Loucy (cell line): ENCODE data around the gene ATRIP.
"Not testable (repeated sequence)": the region's sequence is repeated elsewhere in the genome, so short reads cannot be mapped to it uniquely, and the experiment has no call there.

ENCODE experiments used
- EZH2phosphoT487 ChIP-seq: fragments of 200-600 bp; IDR thresholded peaks from 2 replicates; pipeline ENCODE4 v1.6.1; 2018; ENCODE audit warnings: antibody characterized with exemption, mild to moderate bottlenecking, moderate library complexity, borderline replicate concordance
- TF ChIP-seq, protein P1 (sequence below): fragments of 200-600 bp; sonication (generic); conservative IDR thresholded peaks from 2 replicates; pipeline ENCODE4 v1.5.1; 2014; ENCODE audit warnings: mild to moderate bottlenecking, antibody characterized with exemption, low read length

- TF ChIP-seq, protein P1, sequence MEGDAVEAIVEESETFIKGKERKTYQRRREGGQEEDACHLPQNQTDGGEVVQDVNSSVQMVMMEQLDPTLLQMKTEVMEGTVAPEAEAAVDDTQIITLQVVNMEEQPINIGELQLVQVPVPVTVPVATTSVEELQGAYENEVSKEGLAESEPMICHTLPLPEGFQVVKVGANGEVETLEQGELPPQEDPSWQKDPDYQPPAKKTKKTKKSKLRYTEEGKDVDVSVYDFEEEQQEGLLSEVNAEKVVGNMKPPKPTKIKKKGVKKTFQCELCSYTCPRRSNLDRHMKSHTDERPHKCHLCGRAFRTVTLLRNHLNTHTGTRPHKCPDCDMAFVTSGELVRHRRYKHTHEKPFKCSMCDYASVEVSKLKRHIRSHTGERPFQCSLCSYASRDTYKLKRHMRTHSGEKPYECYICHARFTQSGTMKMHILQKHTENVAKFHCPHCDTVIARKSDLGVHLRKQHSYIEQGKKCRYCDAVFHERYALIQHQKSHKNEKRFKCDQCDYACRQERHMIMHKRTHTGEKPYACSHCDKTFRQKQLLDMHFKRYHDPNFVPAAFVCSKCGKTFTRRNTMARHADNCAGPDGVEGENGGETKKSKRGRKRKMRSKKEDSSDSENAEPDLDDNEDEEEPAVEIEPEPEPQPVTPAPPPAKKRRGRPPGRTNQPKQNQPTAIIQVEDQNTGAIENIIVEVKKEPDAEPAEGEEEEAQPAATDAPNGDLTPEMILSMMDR, result not testable (repeated sequence)
- TF ChIP-seq EZH2phosphoT487, result not testable (repeated sequence)
Observed at GRCh38 chr3:48461767-48462166, 15.2 kb downstream of the ATRIP start.
